Measurements from ENCODE around the gene KLHL21. TPM values are rescaled to one million over a fixed set of nuclear protein-coding genes. Genes with fewer than 3 reads are reported as not detected.

Gene KLHL21
- total and polyA plus RNA-seq, 9 of the 15 experiments (the other 6 are each of a cell fraction or from before 2014, with no cell fraction given), result 2.1 to 42.1 (median 17.5) TPM

DNA sequence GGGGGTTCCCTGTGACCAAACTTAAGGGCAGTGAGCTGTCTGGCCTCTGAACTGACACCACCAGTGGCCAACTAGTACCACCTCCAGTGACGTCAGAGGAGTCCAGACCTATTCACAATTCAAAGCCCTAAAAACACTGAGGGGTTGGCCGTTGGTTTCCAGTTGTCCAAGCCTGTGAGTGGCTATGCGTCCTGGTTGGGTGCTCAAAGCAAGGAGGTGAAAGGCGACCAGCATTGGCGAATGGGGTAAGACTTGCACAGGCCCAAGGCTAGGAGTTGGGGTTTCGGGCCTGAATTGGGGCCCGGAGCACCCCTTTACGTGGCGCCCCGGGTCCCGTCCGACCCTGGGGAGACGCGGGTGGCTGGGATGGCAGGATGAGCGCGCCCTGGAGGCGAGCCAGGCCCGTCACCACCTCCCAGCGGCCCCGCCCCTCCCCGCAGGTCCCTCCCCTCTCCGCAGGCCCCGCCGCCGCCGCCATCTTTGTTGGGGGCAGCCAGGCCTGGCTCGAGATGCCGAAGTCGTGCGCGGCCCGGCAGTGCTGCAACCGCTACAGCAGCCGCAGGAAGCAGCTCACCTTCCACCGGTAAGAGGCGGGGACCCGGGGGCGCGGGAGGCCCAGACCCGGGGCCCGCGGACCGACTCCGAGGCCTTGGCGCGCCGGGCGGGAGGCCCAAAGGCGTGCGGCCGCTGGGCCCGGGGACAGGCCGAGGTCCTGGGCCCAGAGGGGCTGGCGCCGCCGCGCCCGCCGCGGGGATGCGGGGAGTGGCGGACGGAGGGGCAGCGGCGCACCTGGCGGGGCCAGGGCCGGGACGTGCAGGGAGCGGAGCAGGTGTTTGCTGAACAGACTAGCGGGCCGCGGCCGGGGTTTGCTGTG is 22.3 kb upstream of the KLHL21 start, which contains the start of gene THAP3 (continued):
- TF ChIP-seq, protein P1, sequence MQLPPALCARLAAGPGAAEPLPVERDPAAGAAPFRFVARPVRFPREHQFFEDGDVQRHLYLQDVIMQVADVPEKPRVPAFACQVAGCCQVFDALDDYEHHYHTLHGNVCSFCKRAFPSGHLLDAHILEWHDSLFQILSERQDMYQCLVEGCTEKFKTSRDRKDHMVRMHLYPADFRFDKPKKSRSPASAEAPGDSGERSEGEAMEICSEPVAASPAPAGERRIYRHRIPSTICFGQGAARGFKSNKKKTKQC (CRISPR knock-in tag; IDR thresholded peaks at IDR 0.05), result peak; percentile 88; the same call in 1 of the 2 replicates
- no peak for TF ChIP-seq ZNF3 (CRISPR knock-in tag; IDR thresholded peaks at IDR 0.05)
- no peak for TF ChIP-seq ERF (CRISPR knock-in tag; IDR thresholded peaks at IDR 0.05)
- TF ChIP-seq, protein P2, sequence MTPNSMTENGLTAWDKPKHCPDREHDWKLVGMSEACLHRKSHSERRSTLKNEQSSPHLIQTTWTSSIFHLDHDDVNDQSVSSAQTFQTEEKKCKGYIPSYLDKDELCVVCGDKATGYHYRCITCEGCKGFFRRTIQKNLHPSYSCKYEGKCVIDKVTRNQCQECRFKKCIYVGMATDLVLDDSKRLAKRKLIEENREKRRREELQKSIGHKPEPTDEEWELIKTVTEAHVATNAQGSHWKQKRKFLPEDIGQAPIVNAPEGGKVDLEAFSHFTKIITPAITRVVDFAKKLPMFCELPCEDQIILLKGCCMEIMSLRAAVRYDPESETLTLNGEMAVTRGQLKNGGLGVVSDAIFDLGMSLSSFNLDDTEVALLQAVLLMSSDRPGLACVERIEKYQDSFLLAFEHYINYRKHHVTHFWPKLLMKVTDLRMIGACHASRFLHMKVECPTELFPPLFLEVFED (CRISPR knock-in tag; conservative IDR thresholded peaks at IDR 0.05), result no peak
- TF ChIP-seq MYBL2 (IDR thresholded peaks at IDR 0.05; ENCODE audit: low read depth), result no peak; the same call in 1 of the 2 replicates
- TF ChIP-seq MYBL2 (CRISPR knock-in tag; IDR thresholded peaks at IDR 0.05; ENCODE audit: borderline replicate concordance), result no peak
- TF ChIP-seq ZNF695 (CRISPR knock-in tag; IDR thresholded peaks at IDR 0.05), result no peak
- TF ChIP-seq ATF1 (CRISPR knock-in tag; IDR thresholded peaks at IDR 0.05), result peak; percentile 47; the same call in 1 of the 2 replicates
- peak; percentile 94 for TF ChIP-seq ATF1 (tag; IDR thresholded peaks at IDR 0.05)
- no peak for TF ChIP-seq ZFPM2 (CRISPR knock-in tag; IDR thresholded peaks at IDR 0.05)
- TF ChIP-seq, protein P3, sequence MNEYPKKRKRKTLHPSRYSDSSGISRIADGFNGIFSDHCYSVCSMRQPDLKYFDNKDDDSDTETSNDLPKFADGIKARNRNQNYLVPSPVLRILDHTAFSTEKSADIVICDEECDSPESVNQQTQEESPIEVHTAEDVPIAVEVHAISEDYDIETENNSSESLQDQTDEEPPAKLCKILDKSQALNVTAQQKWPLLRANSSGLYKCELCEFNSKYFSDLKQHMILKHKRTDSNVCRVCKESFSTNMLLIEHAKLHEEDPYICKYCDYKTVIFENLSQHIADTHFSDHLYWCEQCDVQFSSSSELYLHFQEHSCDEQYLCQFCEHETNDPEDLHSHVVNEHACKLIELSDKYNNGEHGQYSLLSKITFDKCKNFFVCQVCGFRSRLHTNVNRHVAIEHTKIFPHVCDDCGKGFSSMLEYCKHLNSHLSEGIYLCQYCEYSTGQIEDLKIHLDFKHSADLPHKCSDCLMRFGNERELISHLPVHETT (CRISPR knock-in tag; conservative IDR thresholded peaks at IDR 0.05 in 1 of 2, IDR thresholded peaks at IDR 0.05 in 1 of 2), result 0 out of 4 replicates have a peak, but pooled peaks of 1 of the 2 experiments have one; percentile 35
- TF ChIP-seq TRIM28 (IDR thresholded peaks at IDR 0.05), result peak; percentile 31; the same call in 1 of the 2 replicates
- TF ChIP-seq, protein P4, sequence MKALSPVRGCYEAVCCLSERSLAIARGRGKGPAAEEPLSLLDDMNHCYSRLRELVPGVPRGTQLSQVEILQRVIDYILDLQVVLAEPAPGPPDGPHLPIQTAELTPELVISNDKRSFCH (CRISPR knock-in tag; IDR thresholded peaks at IDR 0.05), result no peak
- TF ChIP-seq, protein P4 (tag; IDR thresholded peaks at IDR 0.05), result 0 out of 2 replicates have a peak, but pooled peaks have one; percentile 50
- no peak for TF ChIP-seq TAF7 (tag; IDR thresholded peaks at IDR 0.05)
- TF ChIP-seq, protein P5, sequence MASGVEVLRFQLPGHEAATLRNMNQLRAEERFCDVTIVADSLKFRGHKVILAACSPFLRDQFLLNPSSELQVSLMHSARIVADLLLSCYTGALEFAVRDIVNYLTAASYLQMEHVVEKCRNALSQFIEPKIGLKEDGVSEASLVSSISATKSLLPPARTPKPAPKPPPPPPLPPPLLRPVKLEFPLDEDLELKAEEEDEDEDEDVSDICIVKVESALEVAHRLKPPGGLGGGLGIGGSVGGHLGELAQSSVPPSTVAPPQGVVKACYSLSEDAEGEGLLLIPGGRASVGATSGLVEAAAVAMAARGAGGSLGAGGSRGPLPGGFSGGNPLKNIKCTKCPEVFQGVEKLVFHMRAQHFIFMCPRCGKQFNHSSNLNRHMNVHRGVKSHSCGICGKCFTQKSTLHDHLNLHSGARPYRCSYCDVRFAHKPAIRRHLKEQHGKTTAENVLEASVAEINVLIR (CRISPR knock-in tag; IDR thresholded peaks at IDR 0.05), result no peak; the same call in 1 of the 2 replicates
- no peak for TF ChIP-seq RFX5 (IDR thresholded peaks at IDR 0.05; ENCODE audit: low read depth, low read length)
- TF ChIP-seq, protein P6, sequence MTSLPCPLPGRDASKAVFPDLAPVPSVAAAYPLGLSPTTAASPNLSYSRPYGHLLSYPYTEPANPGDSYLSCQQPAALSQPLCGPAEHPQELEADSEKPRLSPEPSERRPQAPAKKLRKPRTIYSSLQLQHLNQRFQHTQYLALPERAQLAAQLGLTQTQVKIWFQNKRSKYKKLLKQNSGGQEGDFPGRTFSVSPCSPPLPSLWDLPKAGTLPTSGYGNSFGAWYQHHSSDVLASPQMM (CRISPR knock-in tag; IDR thresholded peaks at IDR 0.05), result no peak
- TF ChIP-seq TBP (optimal IDR thresholded peaks at IDR 0.05; ENCODE audit: low read depth, low read length), result no peak
- TF ChIP-seq, protein P7, sequence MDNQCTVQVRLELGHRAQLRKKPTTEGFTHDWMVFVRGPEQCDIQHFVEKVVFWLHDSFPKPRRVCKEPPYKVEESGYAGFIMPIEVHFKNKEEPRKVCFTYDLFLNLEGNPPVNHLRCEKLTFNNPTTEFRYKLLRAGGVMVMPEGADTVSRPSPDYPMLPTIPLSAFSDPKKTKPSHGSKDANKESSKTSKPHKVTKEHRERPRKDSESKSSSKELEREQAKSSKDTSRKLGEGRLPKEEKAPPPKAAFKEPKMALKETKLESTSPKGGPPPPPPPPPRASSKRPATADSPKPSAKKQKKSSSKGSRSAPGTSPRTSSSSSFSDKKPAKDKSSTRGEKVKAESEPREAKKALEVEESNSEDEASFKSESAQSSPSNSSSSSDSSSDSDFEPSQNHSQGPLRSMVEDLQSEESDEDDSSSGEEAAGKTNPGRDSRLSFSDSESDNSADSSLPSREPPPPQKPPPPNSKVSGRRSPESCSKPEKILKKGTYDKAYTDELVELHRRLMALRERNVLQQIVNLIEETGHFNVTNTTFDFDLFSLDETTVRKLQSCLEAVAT (IDR thresholded peaks at IDR 0.05), result no peak
- no peak for TF ChIP-seq TCF7L2 (IDR thresholded peaks at IDR 0.05; ENCODE audit: low read depth, low read length)
